M059J (cell line): ENCODE results near the gene KRT27. TPM values are rescaled to one million over a fixed set of nuclear protein-coding genes. Genes with fewer than 3 reads are reported as not detected.
A peak's percentile ranks its signal among the peaks of the same experiment; 100 is the strongest.
"Not testable (repeated sequence)": the region's sequence is repeated elsewhere in the genome, so short reads cannot be mapped to it uniquely, and the experiment has no call there.

Experiments
- DNase-seq: peaks from one replicate; pipeline ENCODE4 v3.0.0-alpha.2; 2012; ENCODE audit warnings: low read depth
- total RNA-seq: library from RNA; depleted of rRNA; stranded (reverse); fragments of >200 nt; shearing (Covaris generic); gene quantifications from 2 replicates; pipeline ENCODE4 v1.2.3, GENCODE V29; 2014; rRNA removed

KRT27 gene, protein sequence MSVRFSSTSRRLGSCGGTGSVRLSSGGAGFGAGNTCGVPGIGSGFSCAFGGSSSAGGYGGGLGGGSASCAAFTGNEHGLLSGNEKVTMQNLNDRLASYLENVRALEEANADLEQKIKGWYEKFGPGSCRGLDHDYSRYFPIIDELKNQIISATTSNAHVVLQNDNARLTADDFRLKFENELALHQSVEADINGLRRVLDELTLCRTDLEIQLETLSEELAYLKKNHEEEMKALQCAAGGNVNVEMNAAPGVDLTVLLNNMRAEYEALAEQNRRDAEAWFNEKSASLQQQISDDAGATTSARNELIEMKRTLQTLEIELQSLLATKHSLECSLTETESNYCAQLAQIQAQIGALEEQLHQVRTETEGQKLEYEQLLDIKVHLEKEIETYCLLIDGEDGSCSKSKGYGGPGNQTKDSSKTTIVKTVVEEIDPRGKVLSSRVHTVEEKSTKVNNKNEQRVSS
- not detected in 2 replicates for total RNA-seq

DNA sequence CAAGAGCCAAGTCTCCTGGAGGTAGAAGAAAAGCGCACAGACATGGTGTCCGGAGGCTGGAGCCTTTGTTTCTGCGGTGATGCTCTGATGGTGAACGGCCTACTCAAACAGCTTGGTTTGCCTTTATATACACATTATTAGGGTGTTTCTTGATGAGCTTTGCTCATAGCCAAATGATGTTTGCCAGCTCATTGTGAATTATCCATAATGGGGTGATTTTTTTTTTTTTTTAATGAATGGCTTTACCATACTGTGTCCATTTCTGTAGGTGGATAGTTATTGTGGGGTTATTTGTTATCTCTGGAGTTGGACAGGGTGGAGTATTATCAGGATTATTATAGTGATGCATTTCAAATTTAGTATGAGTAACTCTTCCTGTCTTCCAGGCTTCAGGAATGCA is at the start of gene KRT27:
KRT27 (minus strand) TSS at position 101 of the 400 bp plus-strand sequence; CDS start at position 44, 57 bp downstream.
- no peak for DNase-seq

DNA sequence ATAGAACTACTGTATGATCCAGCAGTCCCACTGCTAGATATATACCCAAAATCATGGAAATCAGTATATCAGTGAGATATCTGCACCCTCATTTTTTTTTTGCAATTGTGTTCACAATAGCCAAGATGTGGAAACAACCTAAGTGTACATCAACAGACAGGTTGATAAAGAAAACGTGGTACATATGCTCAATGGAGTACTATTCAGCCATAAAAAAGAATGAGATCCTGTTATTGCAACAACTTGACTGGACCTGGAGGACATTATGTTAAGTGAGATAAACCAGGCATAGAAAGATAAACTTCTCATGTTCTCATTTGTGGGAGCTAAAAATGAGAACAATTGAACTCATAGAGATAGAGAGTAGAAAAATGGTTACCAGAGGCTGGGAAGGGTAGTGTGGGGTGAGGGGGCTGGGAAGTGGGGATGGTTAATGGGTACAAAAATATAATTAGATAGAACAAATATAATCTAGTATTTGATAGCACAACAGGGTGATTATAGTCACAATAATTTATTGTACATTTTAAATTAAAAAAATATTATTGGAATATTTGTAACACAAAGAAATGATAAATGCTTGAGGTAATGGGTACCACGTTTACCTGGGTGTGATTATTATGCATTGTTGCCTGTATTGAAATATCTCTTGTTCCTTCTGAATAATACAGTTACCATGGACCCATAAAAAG is 47.9 kb upstream of the KRT27 start:
- DNase-seq: no peak

DNA sequence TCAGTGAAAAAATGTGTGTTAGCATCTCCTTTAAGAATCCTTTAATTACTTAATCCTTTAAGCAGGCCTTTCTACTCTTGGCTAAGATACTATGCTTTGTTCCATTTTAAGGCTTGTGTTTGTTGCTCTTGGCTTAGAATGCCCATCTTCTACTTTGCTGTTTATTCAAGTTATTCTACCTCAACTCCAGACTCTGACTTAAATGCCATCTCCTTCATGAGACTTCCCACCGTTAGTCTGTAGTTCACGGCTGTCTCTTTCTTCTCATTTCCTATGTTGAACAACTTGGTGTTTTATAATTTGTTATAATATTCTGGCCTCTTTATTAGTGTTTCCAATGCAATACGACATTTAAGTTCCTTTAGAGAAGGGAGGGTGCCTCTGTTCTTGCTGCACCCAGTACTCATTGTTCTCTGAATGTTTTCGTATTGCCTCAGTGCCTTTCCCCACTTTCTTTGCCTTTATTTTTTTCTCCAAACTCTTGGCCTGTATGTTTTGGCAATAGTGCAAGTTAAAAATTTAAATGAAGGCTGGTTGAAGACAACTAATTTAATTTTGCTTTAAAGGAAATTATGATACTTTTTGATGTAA is 46.2 kb upstream of the KRT27 start:
- no peak for DNase-seq

DNA sequence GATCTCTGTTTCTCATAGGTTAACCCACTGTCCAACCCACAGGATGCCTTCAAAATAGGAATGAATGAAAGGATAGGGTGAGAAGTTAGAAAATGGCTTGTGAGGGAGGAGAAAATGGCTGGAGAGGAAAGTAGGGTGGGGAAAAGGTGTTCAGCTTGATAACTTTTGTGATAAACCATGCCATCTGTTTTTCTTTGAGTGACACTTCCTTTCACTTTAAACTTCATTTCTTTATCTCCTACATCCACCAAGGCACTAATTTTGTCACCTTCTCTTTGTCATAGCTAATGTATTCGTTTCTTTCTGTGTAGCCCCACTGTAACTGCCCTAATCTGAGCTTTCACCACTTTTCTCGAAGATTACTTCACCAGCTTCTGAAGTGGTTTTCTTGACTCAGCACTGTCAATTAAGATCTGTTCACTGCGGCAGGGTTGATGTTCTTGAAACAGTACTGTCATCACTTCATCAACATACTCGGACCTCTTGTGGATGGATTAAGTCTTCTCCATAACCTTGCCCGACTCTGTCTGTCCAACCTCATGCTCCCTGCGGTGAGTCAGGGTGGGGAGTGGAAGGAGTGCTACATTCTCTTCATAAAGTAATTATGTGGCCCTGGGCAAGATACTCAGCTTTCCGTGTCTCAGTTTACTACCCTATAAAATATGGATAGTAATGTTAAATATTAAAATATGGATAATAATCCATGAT is 45.5 kb upstream of the KRT27 start:
- peak; percentile 19 for DNase-seq

DNA sequence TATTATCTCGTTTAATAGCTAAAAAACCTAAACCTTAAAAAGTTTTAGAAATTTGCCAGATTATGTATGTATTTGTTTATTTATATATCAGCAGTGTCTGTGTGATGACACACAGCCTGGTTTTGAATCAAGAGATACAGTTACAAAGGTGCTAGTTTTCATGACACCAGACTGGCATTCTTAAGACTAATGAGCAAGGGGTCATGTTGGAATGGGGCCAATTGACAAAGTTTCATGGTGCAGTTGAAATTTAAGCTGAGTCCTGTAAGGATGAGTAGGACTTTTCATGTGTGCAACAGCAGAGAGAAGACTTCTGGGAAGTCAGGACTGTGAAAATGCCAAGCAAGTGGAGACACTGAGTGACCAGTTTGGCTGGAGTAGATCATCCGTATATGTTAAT is 43.2 kb upstream of the KRT27 start:
- DNase-seq: no peak

DNA sequence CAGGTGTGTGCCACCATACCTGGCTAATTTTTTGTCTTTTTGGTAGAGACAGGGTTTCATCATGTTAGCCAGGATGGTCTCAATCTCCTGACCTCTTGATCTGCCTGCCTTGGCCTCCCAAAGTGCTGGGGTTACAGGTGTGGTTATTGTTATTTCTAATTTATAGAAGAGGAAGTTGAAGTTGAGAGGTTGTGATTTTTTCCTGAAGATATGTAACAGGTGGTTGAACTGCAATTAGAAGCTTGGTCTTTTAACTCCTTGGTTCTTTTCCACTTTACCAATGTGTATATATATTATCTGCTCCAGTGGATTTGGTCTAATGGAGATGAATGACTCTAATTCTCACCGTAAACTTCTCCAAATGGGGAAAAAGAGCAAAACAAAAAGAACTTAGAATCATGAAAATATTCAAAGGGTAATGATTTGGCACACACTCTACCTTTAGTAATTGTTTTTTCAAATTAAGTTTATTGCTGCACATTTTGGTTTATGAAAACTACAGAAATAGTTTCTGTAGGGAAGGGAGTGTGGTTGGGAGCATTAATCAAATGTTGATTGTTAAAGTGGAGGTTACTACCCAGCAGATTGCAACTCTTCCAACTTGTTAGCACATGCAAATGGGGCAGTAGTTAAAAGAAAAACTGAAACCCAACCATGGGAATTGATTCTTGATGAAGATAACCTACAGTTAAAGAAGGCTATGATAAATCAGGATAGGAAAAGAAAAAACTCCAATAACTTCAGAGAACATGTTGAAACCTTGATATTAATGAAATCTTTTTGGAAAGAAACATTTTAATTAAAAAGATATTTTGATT is 41.9 kb upstream of the KRT27 start:
- no peak for DNase-seq

DNA sequence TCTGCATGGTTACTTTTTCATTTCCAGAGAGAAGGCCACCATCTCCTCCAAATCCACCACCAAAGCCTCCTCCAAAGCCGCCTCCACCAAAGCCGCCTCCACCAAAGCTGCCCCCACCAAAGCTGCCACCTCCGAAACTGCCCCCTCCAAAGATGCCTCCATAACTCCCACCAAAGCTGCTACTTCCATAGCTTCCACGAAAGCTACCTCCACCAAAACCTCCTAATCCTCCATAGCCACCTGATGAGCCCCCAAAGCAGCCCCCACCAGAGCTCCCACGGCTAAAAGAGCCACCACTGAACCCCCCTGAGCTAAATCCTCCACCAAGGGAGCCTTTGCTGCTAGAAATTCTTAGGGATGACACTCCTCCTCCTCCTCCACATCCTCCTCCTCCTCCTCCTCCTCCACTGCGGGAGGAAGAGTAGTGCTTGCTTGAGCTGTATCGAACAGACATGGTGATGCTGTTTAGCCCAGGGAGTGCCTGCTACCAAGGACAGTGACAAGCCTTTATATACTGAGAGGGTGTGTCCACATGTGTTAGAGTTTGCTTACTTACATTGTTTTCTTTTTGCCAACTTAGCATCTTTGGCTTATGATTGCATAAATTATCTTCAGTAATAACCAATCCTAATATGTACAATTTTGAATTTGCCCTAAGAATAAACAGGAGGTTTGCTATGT is 39.9 kb upstream of the KRT27 start, which contains the start of gene KRT10:
KRT10 (minus strand) TSS at position 483 of the 681 bp plus-strand sequence; CDS start at position 454, 29 bp downstream.
- DNase-seq: no peak

DNA sequence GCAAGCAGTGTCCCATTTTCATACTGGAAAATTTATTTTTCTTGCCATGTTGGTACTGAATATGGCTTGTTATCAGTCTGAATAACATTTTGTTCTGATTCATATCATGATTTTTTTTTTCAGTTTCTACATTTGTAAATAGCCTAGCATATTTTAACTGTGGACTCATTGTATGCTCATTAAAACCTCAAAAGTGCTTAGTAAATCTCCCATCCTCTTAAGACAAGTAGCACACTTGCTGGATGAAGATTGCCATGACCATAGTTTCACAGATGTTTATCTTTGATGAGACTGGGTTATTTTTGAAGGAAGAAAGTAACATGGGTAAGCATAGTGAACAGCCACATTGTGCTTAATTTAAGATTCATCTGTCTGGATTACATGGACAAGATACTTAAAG is 39.2 kb upstream of the KRT27 start:
- DNase-seq: no peak

DNA sequence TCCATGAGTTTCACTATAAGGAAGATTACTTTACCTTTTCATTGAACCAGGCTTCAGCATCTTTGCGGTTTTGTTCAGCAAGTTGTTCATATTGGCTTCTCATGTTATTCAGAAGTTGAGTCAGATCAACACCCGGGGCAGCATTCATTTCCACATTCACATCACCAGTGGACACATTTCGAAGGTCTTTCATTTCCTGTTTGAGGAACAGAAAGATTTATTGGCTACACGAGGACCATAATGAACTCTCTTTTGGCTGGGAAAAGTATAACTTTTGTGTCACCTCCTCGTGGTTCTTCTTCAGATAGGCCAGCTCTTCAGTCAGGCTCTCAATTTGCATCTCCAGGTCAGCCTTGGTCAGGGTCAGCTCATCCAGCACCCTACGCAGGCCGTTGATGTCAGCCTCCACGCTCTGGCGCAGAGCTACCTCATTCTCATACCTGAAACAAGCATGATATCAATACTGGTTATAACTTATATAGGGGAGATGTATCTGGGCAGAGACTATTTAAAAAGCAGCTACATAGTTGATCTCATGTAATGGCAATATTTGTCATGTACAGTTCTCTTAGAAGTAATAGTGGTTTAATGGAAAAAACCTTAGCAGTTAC is 38.0 kb upstream of the KRT27 start:
- DNase-seq: no peak

DNA sequence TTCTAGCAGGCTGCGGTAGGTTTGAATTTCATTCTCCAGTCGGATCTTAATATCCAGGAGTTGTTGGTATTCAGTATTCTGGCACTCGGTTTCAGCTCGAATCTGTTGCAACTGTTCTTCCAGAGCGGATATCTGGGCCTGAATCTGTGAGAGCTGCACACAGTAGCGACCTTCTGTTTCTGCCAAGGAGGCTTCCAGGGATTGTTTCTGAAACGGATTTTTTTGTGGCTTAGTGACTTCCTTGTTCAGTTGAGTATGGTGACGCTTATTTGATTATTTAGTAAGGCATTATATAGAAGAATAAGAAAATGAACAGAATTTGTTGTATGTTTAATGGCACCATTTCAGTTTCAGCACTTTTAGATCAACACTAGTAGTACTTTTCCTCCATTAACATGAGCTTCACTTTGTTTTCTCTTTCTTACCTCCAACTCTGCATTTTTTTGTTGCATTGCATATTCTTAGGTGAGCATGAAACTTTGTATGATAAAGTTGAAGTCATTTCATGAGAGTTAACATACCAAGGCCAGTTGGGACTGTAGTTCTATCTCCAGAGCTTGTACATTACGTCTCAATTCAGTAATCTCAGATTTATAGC is 37.3 kb upstream of the KRT27 start:
- DNase-seq: peak; percentile 5

DNA sequence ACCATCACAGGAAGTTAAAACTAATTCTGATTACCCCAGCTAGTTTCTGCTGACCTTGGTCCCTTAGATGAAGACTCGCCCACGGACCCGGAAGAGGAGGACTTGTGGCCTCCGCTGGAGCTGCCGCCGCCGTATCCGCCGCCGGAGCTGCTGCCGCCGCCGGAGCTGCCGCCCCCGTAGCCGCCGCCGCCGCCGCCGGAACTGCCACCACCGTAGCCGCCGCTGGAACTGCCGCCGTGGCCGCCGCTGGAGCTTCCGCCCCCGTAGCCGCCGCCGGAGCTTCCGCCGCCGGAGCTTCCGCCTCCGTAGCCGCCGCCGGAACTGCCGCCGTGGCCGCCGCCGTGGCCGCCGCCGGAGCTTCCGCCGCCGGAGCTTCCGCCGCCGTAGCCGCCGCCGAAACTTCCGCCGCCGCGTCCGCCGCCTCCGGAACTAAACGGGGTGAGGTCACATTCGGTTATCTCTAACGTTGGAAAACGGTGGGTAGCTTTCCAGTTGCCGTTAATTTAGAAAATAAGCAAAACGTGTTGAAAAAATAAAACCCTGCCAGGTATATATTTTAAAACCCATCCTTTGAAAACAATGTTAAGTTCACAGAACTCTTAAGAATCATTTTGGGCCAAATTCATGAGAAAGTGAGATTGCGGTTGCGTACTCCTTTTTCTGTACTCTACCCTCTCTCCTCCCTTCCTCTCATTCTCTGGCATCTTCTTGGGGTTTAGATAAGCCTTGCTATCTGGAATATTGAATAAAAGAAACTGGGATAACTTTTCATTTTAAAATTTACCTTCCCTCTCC is 36.6 kb upstream of the KRT27 start:
- peak; percentile 74 for DNase-seq

DNA sequence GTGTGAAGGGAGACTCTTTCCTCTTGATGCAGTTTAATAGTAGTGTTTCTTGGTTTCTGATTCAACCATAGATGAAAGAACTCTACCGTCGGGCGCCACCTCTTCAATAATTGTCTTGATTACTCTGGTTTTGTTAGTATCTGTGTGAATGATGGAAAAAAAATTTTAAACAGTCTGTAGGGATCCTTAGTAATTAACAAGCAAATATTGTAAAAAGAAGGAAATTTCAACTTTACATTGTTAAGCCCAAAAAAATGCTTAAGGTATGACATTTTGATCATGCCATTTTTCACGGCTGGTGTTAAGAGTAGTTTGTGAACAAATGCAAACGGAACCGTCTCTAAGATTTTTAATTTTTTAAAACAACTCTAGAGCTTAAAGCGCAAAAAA is 36.0 kb upstream of the KRT27 start:
- peak; percentile 6 for DNase-seq

DNA sequence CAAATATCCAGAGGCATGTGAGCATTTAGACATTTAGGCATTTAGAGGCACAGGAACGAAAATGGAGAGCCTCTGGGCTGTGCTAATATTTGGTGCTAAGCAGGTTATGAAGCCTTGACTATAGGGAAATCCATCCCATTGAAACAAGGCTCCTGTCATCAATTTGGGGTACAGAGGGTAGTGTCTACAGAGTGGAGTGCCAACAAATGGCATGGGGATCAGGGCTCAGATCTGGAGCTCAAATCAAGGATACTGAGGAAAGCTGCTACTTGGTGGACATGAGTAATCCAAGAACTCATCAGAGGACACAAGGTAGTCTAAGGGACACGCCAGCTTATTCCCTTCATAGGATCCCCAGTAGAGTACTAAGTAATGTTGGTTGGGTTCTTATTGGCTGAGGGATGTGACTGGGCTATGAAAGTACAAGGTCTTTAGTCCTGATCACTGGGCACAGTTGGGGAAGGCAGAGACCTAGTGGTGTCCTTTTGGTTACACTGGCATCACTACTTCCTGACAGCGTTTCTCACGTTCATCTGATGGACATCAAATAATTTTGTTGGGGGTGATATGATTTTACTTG is 34.8 kb upstream of the KRT27 start:
- no peak for DNase-seq

DNA sequence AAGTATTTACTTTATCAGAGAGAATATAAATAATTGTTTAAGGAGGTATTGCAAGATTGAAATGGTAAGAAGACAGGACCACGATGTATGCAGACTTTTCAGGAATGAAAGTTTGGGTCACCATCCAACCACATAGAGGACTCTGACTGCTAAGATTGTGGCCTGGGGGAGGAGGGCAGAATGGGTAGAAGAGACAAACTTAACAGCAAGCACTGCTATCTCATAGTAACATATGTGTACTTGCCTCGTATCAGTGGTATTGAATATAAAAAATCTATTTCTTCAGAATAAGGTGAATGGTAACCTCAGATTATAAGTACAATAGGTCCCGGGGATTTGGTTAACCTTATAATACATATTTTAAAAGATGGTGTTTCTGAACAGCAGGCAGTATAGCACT is 34.2 kb upstream of the KRT27 start:
- no peak for DNase-seq

DNA sequence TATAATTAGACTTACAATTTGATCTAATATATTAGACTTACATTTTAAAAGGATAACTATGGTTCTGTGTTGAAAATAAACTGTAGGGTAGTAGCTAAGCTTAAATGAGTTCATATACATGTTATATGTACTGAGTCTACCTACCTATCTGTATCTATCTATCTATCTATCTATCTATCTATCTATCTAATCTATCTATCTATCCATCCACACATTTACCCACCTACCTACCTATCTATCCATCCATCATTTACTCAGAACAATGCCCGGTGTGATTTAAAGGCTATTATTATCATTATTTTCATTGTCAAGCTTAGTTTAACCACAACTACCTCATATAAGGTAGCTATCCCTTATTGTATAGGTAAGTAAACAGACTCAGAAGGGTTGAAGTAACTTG is 33.0 kb upstream of the KRT27 start:
- DNase-seq: no peak

DNA sequence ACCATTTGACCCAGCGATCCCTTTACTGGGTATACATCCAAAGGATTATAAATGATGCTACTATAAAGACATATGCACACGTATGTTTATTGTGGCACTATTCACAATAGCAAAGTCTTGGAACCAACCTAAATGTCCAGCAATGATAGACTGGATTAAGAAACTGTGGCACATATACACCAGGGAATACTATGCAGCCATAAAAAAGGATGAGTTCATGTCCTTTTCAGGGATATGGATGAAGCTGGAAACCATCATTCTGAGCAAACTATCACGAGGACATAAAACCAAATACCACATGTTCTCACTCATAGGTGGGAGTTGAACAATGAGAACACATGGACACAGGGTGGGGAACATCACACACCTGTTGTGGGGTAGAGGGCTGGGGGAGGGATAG is 32.3 kb upstream of the KRT27 start:
- DNase-seq: not testable (repeated sequence)

DNA sequence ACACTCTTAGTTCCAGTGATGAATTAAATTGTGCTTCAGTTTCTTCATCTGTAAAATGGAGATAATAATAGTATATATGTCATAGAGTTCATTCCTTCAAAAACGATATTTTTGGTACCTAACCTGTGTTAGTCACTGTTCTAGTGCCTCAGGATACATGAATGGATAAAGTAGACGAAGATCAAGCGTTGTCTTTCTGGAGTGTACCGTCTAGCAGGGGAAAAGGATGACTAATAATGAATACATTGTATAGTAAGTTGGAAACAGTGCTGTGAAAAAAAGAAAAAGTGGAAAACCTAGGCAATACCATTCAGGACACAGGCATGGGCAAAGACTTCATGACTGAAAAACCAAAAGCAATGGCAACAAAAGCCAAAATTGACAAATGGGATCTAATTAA is 31.5 kb upstream of the KRT27 start:
- peak; percentile 74 for DNase-seq

DNA sequence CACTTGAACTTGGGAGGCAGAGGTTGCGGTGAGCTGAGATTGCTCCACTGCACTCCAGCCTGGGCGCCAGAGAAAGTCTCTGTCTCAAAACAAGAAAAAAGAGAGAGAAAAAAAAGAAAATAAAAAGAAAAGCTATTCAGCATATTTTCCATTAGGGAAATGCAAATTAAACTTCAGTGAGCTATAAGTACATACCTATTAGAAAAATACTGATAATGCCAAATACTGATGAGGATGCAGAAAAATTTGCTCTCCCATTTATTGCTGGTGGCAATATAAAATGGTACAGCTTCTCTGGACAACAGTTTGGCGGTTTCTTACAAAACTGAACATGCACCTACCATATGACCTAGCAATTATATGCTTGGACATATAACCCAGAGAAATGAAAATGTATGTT is 30.3 kb upstream of the KRT27 start:
- no peak for DNase-seq
